Measurements from ENCODE around the gene NR2C1. TPM values are rescaled to one million over a fixed set of nuclear protein-coding genes. Genes with fewer than 3 reads are reported as not detected.

NR2C1 gene
- total and polyA plus RNA-seq, 2 of the 8 experiments (the other 6 are each of a cell fraction or from before 2014, with no cell fraction given) = 22.8 to 48.3 TPM

DNA sequence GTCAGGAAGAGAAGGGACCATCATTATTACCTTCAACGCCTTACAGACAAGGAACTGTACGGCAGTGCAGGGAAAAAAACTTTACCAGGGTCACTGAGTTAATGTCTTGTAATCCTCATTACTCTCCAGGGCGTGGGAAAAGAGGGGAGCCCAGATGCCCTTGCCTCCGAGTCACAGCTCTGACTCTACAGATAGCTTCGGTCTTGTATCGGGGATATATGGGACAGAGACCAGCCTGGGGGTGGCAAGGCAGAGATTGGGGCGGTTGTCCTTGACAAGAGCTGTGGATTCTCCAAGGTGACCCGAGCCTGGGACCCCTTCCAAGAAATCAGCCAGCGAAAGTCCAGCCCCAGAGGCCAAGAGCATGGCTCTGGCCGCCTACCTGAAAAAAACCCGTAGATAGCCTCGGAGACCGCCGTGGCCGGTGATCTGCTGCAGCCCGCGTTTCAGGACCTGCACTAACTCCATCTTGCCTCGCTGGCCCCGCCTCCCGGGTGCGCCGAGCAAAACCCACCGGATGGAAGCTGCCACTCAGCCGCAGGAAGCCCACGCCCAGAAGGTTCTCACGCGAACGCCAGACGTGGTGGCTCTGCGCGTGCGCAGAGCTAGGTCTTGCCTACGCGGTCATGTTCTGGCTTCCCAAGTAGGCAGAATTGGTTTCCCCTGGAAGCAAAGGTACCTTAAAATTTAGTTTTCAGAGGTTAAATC is 70.1 kb downstream of the NR2C1 start, which contains the start of gene NDUFA12 (continued):
- TF ChIP-seq RFX5 (IDR thresholded peaks at IDR 0.05; ENCODE audit: borderline replicate concordance, low read depth, low read length) (no peak), SIX5 (IDR thresholded peaks at IDR 0.05; ENCODE audit: low read depth, low read length) (no peak), BRCA1 (IDR thresholded peaks at IDR 0.05; ENCODE audit: low read depth, low read length) (no peak), BACH1 (IDR thresholded peaks at IDR 0.05; ENCODE audit: low read length) (peak; percentile 84), CEBPB (IDR thresholded peaks at IDR 0.05; ENCODE audit: low read depth, low read length) (no peak), TAF1 (IDR thresholded peaks at IDR 0.05; ENCODE audit: low read depth, low read length) (peak; percentile 94), CTBP2 (IDR thresholded peaks at IDR 0.05; ENCODE audit: borderline replicate concordance, insufficient read depth, insufficient read length, low read length) (no peak), YY1 (IDR thresholded peaks at IDR 0.05; ENCODE audit: low read depth, low read length) (peak; percentile 92), SUZ12 (IDR thresholded peaks at IDR 0.05; ENCODE audit: low read length) (no peak), FOSL1 (IDR thresholded peaks at IDR 0.05; ENCODE audit: insufficient read depth, low read depth, low read length) (no peak), SP2 (IDR thresholded peaks at IDR 0.05; ENCODE audit: low read length) (no peak), CBX8 (IDR thresholded peaks at IDR 0.05; ENCODE audit: borderline replicate concordance, low read depth, low read length) (no peak), SAP30 (IDR thresholded peaks at IDR 0.05; ENCODE audit: insufficient read depth, insufficient replicate concordance, low read length) (peak; percentile 54), HDAC2 (IDR thresholded peaks at IDR 0.05; ENCODE audit: borderline replicate concordance in 1 of 2, low read depth in 2 of 2, low read length in 2 of 2) (peak; percentile 26 to 62; a peak in 1 of 4 replicates), KDM4A (IDR thresholded peaks at IDR 0.05; ENCODE audit: low read depth, low read length, severe bottlenecking) (peak; percentile 55), GTF2F1 (IDR thresholded peaks at IDR 0.05; ENCODE audit: borderline replicate concordance, low read depth, low read length) (no peak), EGR1 (IDR thresholded peaks at IDR 0.05; ENCODE audit: borderline replicate concordance, low read depth, low read length) (no peak), POLR2A (IDR thresholded peaks at IDR 0.05; ENCODE audit: control extremely low read depth in 1 of 2, low read depth in 2 of 2, low read length in 2 of 2) (peak; percentile 96 to 97), BCL11A (IDR thresholded peaks at IDR 0.05; ENCODE audit: low read depth in 2 of 2, low read length in 2 of 2) (no peak), CHD1 (IDR thresholded peaks at IDR 0.05; ENCODE audit: low read depth, low read length) (no peak), EZH2 (IDR thresholded peaks at IDR 0.05; ENCODE audit: low read depth, low read length, severe bottlenecking) (no peak), ASH2L (IDR thresholded peaks at IDR 0.05; ENCODE audit: low read length) (peak; percentile 52), RBBP5 (IDR thresholded peaks at IDR 0.05; ENCODE audit: borderline replicate concordance, low read depth, low read length) (no peak)
- TF ChIP-seq, protein P1, sequence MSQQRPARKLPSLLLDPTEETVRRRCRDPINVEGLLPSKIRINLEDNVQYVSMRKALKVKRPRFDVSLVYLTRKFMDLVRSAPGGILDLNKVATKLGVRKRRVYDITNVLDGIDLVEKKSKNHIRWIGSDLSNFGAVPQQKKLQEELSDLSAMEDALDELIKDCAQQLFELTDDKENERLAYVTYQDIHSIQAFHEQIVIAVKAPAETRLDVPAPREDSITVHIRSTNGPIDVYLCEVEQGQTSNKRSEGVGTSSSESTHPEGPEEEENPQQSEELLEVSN (IDR thresholded peaks at IDR 0.05) = no peak
- TF ChIP-seq, protein P2, sequence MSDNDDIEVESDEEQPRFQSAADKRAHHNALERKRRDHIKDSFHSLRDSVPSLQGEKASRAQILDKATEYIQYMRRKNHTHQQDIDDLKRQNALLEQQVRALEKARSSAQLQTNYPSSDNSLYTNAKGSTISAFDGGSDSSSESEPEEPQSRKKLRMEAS (IDR thresholded peaks at IDR 0.05) = no peak; the same call in 1 of the 2 replicates
